Stimulated activated CD8-positive, alpha-beta memory T cell treated with anti-CD3 and anti-CD28 coated beads, Interleukin-7, amount 100 ng/mL, for 24 hours (primary cell): ENCODE results near the gene PDE6G.

Experiments used
- DNase-seq: peaks from one replicate; pipeline ENCODE4 v3.0.0-alpha.2; 2020; ENCODE audit warnings: low read depth

PDE6G gene

DNA sequence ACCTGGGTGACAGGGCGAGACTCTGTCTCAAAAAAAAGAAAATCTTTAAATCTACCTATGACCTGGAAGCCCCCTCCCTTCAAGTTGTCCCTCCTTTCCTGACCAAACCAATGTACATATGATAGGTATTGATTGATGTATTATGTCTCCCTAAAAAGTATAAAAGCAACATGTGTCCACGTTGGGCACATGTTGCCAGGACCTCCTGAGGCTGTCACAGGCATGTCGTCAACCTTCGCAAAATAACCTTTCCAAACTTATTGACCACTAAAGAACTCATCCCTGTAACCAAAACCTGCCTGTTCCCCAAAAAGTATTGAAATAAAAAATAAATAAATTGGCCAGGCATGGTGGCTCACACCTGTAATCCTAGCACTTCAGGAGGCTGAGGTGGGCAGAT is 5.7 kb upstream of the PDE6G start:
- DNase-seq, result no peak

DNA sequence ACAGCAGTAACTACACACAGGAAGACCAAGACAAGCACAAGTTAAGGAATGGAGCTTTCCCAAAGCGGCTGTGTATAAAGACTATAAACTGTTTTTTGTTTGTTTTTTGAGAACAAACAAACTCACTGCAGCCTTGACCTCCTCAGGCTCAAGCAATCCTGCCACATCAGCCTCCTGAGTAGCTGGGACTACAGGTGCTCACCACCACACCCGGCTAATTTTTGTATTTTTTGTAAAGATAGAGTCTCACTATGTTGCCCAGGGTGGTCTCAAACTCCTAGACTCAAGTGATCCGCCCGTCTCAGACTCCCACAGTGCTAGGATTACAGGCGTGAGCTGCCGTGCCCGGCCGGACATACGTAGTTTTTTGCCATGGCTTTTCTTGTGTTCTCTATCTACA is 4.1 kb upstream of the PDE6G start:
- DNase-seq, result no peak

DNA sequence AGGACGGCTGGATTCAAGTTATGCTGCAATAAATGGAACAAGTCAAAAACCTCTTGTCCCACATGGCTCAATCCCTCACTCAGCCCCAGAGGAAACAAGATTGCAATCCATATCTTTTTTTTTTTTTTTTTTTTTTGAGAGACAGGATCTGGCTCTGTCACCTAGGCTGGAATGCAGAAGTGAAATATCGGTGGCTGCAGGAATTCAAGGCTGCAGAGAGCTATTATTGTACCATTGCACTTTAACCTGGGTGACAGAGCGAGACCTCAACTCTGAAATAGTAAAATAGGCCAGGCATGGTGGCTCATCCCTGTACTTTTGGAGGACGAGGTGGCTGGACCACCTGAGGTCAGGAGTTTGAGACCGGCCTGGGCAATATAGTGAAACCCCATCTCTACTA is 2.7 kb upstream of the PDE6G start:
- no peak for DNase-seq

DNA sequence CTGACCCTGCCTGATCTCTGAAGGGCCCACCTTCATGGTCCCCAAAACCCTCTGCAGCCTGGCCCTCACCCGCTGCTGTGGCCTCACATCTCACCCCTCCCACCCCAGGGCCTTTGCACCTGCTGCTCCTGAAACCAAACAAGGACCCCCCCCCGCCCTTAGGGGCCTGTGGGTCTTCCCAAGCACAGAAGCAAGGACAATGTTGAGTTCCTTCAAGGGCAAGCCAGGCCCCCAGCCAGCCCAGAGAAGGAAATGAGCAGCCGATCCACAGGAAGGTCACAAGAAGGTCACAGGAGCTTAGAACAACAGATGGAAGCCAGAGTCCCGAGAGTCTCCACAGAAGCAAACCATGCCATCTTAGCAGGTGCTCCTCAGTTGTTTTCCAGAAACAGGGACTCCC is 493 bp upstream of the PDE6G start:
- no peak for DNase-seq

DNA sequence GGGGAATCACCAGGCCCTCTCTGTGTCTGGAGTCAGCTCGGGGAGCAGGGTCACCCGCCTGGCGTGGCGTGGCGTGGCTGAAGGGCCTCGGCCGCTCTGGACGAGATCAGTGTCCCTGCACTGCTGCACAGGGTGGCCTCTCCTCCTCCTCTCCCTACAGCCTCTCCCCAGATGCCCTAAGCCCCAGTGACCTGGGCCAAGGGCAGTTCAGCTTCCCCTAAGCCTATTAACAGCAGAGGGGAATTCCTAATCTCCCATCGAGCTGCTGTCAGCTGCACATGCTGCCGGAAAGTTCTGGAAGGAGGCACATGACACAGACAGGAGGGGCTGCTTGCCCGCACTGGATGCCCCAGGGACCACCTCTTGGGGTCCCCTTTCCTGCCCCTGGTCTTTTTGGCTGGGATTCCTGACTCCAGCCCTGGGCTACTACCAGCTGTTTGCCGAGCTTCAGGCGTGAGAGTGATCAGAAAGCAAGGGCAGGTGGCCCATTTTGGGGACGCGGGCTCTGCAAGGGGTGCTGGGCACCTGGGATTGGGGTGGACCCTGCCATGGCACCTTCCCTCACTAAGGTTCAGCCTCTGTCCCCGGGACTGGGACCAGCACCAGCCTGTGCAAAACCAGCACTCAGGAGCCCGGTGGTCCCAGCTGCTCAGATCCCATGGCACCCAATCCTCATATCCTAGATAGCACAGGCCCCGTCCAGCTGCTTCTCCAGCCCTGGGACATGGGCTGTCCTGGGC is 794 bp downstream of the PDE6G start:
- DNase-seq, result no peak

DNA sequence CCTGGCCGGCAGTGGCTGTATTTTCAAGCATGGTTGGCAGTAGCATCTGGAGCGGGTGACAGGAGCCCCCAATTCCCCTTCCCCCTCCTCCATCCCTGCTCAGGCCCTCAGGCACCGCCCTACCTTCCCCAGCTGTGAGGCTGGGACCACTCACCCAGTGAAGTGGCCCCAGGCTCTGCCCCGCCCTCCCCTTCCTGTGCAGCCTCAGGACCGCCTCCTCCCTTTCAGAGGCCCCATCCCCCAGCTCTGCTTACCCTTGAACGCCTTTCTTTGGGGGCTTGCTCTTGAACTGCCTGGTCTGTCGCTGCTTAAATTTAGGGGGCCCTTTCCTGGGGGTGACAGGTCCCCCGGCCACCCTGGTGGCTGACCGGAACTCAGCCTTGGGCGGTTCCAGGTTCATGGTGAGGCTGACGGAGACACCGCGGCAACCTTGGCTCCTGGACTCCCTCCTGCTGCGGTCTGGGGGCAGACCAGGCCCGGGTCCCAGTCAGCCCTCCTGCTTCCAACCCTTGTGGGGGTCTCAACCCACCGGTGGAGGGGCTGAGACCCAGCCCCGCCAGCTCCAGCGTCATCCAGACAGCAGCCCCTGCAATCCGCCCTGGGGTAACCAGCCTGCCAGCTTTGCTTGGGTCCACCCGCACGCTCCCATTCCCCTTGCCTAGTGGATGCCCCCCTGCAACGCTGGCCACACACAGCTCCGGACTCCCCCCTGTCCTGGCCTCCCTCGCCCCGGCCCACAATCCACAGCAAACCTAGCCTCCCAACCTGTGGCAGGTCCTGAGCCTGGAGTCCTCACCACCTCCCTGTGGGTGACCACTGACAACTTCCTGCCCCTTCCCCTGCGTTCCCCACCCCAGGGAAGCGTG is 3.2 kb downstream of the PDE6G start:
- DNase-seq, result no peak

DNA sequence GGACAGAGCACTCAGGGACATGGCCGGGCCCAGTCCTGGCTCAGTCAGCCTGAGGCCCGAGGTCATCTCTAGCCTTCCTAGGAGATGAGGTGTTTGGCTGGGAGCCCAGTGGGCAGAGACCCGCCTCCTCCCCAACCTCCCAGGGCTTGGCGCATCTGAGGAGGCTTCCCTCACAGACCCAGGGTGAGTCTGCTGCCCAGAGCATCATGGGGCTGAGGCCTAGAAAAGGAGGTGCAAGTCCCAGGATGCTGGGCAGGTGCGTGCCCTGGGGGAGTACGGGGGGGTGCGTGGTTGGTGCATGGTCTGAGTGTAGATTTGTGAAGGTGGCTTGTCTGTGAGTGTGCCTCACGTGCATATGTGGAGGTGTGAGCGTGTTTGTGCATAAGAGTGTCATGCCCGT is 4.7 kb downstream of the PDE6G start:
- no peak for DNase-seq

DNA sequence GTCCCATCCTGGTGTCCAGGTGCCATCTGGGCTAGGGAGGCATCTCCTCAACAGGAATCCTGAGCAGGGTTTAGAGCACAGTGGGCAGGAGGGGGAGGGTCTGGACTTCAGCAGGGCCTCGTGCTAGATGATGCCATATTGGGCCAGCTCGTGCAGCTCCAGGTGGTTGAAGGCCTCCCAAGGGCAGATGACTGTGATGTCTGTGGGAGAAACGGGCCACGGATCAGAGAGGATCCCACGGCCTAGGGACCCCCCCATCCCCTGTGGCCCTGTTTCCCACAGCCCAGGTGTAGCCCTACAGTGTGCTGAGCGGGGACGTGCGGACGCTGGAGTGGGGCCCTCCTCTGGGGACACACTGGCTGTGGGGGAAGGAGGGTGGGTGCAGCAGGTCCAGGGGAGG is 5.4 kb downstream of the PDE6G start:
- no peak for DNase-seq

DNA sequence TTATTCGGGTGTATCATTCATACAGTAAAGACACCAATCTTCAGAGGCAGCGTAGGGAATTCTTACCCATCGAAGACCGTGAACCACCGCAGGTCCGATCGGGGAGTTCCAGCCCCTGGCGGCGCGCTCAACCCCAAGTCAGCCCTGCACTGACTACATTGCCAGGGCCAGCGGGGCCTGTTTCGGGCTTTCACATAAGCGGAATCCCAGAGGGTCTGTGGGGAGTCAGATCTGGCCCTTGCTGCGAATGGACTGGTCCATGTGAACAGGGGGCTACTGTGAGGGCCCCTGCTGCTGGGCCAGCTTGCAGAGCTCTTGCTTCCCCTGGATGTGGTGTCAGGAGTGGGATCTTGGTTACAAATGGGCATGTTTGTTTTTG is 7.6 kb downstream of the PDE6G start:
- no peak for DNase-seq

DNA sequence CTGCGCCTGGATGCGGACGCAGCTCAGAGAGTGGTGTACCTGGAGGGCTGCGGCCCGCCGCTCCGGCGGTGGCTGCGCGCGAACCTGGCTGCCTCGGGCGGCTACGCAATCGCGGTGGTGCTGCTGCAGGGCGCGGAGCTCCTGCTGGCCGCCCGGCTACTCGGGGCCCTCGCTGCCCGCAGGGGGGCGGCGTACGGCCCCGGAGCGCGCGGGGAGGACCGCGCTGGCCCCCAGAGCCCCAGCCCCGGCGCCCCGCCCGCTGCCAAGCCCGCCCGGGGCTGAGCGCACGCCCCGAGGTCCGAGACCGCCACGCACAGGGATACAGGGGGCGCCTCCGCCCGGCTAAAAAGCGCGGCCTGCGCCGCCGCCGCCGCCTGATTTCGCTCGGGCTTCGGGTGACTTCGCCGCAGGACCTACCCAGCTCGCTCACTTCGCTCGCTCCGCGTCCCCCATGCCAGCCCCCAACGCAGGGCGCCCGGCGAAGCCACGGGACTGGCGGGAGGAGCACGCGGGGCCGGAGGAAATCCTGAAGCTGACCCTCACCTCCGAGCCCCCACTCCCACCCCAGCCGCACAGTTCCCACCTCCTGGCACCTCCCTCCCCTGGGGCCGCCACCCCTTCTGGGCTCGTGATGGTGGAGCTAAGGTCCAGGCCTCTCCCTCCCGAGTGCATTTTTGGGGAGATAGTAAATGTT is 8.2 kb downstream of the PDE6G start:
- DNase-seq, result no peak

DNA sequence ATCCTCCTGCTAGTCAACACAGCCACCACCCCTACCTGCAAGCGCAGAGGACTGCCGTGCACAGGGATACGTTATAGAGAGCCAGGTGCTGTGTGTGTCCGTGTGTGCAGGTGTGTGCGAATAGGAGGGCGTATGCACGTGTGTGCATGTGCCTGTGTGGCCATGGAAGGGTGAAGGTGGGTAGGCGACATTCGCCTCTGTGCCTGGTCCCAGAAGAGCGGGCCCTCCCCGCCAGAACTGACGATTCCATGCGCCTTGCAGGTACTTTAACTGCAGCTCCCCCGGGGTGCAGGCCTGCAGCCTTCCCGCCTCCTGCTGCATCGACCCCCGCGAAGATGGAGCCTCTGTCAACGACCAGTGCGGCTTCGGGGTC is 8.7 kb downstream of the PDE6G start:
- DNase-seq, result no peak

DNA sequence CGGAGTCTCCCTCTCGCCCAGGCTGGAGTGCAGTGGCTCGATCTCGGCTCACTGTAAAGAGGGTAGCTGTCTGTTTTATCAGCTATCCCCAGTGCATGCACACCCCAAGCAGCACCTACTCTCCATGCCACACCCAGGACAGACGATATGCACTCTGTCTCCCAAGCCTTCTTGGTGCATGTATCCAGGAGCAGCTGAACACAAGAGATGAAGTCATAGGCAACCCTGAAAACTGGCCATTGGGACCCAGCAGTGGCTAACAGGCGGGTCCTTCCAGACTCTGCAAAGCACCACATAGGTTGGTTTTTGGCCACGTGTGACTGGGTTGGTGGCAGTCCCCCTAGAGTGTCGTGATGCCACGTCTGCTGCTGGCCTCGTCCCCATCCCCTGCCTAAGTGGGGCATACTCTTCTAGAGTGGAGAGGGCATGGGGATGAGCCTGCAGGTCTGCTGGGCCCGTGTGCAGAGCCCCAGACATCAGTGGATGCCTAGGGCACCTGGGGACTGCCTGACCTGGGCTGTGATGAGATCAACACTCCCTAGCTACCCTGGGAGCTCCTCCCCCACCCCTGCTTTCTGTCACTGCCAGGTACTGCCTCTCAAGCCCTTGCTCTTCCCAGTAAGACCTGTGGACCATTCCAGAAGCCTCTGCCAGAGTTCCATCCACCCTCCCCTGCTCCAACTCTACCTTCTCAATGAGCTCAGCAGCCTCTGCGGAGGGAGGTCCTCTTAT is 9.3 kb downstream of the PDE6G start:
- no peak for DNase-seq

DNA sequence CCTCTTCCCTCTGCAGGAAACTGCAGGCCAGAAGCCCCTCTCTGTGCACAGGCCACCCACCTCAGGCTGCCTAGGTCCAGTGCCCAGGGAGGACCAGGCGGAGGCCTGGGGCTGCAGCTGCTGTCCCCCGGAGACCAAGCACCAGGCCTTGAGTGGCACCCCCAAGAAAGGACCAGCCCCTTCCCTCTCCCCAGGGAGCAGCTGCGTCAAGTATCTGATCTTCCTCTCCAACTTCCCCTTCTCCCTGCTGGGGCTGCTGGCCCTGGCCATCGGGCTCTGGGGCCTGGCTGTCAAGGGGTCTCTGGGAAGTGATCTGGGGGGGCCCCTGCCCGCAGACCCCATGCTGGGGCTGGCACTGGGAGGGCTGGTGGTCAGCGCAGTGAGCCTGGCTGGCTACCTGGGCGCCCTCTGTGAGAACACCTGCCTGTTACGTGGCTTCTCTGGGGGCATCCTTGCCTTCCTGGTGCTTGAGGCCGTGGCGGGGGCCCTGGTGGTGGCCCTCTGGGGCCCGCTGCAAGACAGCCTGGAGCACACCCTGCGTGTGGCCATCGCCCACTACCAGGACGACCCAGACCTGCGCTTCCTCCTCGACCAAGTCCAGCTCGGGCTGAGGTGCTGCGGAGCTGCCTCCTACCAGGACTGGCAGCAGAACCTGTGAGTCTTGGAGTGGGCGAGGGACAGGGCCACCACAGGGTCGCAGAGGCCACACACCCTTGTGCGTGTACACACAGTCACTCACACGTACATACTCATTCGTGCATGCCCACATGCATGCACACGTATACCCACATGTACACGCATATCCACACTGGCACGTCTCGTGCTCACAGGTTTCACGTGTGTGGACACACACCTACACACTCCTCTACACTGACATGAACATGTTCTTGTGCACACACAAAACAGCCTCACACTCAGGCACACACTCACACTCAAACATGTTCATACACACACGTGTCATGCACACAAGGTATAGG is 11.1 kb downstream of the PDE6G start:
- no peak for DNase-seq

DNA sequence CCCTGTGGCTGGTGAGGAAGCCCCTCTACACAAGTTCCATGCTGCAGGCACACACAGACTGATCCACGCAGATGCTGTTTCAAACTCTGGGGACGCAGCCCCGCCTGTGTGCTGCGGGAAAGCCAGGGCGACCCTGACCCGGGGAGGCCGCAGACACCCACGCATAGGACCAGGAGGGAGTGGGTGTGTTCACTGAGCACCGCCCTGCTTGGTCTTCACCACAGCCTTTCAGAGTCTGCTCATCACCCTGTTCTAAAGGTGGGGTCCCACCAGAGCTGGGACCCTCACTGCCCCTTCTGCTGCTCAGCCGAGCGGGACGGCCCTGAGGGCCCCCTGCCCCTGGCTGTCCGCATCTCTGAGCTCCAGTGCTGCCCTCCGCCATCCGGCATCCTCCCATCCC is 11.8 kb downstream of the PDE6G start:
- DNase-seq, result no peak

DNA sequence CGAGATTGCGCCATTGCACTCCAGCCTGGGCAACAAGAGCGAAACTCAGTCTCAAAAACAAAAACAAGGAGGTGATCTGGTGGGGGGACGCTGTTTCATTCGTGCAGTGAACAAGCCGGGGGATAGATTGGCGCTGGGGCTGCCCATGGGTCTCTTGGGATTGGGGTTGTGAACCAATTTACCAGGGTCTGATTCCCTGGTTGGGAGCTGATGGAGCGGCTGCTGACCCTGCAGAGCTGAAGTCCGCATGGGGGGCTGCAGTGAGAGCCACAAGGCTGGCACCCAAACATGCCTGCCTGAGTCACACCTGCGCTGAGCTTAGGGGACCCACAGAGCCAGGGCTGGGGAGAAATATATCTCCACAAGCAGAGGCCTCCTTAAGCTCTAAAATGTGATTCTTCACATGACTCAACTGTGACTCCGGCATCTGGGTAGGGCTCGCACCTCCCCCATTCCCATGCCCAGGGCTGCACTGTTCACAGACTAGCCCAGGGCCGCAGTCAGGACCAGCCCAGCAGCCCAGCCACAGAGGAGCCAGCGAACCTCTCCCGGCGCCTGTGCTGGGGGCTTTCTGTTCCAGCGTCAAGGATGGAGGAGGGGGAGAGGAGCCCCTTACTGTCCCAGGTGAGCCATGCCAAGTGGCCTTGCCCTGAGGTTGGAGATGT is 14.4 kb downstream of the PDE6G start:
- DNase-seq, result no peak

DNA sequence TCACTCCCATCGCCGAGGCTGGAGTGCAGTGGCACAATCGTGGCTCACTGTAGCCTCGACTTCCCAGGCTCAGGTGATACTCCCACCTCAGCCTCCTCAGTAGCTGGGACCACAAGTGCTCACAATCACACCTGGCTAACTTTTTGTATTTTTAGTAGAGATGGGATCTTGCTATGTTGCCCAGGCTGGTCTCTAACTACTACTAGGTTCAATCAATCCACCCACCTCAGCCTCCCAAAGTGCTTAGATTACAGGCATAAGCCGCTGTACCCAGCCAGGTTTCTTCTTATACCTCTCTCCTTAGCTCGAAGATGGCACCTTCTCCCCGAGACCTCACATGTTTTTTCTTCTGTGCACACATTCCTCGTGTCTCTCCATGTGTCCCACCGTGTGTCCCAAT is 16.3 kb downstream of the PDE6G start:
- no peak for DNase-seq

DNA sequence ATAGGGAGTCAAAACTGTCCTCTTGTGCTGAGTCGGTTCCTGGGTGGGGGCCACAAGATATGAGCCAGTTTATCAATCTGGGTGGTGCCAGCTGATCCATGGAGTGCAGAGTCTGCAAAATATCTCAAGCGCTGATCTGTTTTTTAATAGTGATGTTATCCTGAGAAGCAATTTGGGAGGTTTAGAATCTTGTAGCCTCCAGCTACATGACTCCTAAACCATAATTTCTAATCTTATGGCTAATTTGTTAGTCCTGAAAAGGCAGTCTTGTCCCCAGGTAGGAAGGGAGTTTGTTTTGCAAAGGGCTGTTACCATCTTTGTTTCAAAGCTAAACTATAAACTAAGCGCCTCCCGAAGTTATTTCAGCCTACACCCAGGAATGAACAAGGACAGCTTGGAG is 17.7 kb downstream of the PDE6G start:
- no peak for DNase-seq

DNA sequence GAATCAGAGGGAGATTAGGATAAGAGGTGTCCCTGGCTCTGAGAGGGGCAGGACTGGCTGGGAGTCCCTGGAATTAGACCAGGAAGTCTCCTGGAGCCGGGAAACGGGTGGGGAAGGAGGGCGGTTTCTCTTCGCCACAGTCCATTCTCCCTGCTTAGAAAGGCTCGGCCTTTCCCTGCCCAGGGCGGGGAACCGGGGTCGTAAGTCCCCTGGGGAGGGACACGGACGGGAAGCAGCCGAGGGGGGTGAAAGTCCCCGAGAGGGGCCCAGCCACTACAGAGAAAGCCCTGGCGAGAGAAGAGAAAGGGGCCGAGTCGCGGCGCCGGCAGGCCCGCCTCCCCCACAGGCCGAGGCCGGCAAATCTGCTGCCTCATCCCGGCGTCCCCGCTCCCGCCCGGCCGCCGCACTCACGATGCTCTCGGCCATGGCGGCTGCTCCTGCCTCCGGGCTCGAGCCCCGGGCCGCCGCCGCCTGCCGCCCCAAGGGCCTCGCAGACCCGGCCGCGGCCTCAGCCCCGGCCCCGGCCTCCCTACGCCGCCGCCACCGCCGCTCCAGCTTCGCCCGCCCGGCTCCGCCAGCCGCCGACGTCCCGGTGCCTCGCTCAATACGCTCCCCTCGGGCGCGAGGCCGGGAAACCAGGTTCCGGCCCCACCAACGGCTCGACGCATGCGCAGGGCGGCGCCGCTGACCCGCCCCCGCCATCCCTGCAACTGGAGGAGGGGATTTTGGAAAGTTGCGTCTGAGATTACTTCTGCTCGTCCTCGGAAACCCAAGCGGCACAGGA is 19.6 kb downstream of the PDE6G start, which contains the start of the genes NPLOC4 and TSPAN10:
TSS of gene NPLOC4 (minus strand) at position 608 of the 784 bp plus-strand sequence. CDS start at position 426, 182 bp downstream.
TSS of gene TSPAN10 (plus strand) at position 692 of the 784 bp plus-strand sequence. CDS start 5,217 bp downstream, outside the sequence.
- DNase-seq, result peak; percentile 74

DNA sequence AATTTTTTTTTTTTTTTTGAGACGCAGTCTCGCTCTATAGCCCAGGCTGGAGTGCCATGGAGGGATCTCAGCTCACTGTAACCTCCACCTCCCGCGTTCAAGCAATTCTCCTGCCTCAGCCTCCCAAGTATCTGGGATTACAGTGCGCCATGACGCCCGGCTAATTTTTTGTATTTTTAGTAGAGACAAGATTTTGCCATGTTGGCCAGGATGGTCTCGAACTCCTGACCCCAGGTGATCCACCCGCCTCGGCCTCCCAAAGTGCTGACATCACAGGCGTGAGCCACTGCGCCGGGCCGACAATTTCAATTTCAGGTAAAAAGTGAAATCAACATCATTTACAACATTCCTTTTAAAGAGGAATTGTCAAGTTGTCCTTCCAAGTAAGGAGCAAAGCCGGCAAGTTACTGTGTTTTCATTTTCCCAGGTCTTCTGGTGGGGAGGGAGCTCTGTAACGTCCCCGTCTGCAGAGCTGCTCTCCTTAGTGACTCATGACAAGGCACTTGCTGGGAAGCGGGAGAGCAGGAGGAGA is 20.3 kb downstream of the PDE6G start:
- DNase-seq, result no peak
